Measurements from ENCODE around the gene SYT14.

Gene SYT14

GRCh38 chr1:210207597-210208450 lies 269.8 kb downstream of the SYT14 start:
- TF ChIP-seq EZH2 (optimal IDR thresholded peaks at IDR 0.05; ENCODE audit: low read depth, low read length) (no peak), EZH2phosphoT487 (IDR thresholded peaks at IDR 0.05; ENCODE audit: low read length) (no peak), CTCF (IDR thresholded peaks at IDR 0.05; ENCODE audit: low read length) (no peak)
- H3K27ac ChIP-seq (ENCODE audit: low read length) = no peak overlapping the region
- H4K20me1 ChIP-seq (ENCODE audit: insufficient read depth, low read length) = no peaks in the 10 kb centered on the region
- no peaks in the 10 kb centered on the region for H3K9me2 ChIP-seq (replicated peaks; ENCODE audit: insufficient read depth, low read length)
- H3K79me2 ChIP-seq (ENCODE audit: low read length) = no peaks in the 10 kb centered on the region
- no peak for DNase-seq
- no peaks in the 10 kb centered on the region for H3K9me3 ChIP-seq (replicated peaks; ENCODE audit: insufficient read depth, low read length)
- H3K4me1 ChIP-seq (ENCODE audit: low read length) = no peaks in the 10 kb centered on the region
- no peak overlapping the region for H3K9ac ChIP-seq (ENCODE audit: low read length)
- H3K36me3 ChIP-seq (replicated peaks; ENCODE audit: insufficient read depth, low read length) = no peaks in the 10 kb centered on the region
- H3F3A ChIP-seq (ENCODE audit: insufficient read depth, low read length) = no peaks in the 10 kb centered on the region
- H3K4me3 ChIP-seq (ENCODE audit: low read length) = no peak overlapping the region
- H2AFZ ChIP-seq (ENCODE audit: low read length) = no peak overlapping the region
- H3K4me2 ChIP-seq (ENCODE audit: low read depth, low read length) = no peak overlapping the region
- no peaks in the 10 kb centered on the region for H3K27me3 ChIP-seq (replicated peaks; ENCODE audit: insufficient read depth, low read length)

- H3K9me3 ChIP-seq (replicated peaks; ENCODE audit: insufficient read depth, low read length) = no peaks in the 10 kb centered on the region
- no peaks in the 10 kb centered on the region for H3K36me3 ChIP-seq (replicated peaks; ENCODE audit: insufficient read depth, low read length)
- H3K9me2 ChIP-seq (replicated peaks; ENCODE audit: insufficient read depth, low read length) = no peaks in the 10 kb centered on the region
- no peak for DNase-seq
- H3F3A ChIP-seq (ENCODE audit: insufficient read depth, low read length) = no peaks in the 10 kb centered on the region
- H3K4me3 ChIP-seq (ENCODE audit: low read length) = no peak overlapping the region
- H3K79me2 ChIP-seq (ENCODE audit: low read length) = no peaks in the 10 kb centered on the region
- H2AFZ ChIP-seq (ENCODE audit: low read length) = no peak overlapping the region
- no peak overlapping the region for H3K27ac ChIP-seq (ENCODE audit: low read length)
- H4K20me1 ChIP-seq (ENCODE audit: insufficient read depth, low read length) = no peaks in the 10 kb centered on the region
- H3K27me3 ChIP-seq (replicated peaks; ENCODE audit: insufficient read depth, low read length) = no peaks in the 10 kb centered on the region
- no peak overlapping the region for H3K4me2 ChIP-seq (ENCODE audit: low read depth, low read length)
- no peaks in the 10 kb centered on the region for H3K4me1 ChIP-seq (ENCODE audit: low read length)
- TF ChIP-seq CTCF (IDR thresholded peaks at IDR 0.05; ENCODE audit: low read length) = no peak
- no peak for TF ChIP-seq EZH2phosphoT487 (IDR thresholded peaks at IDR 0.05; ENCODE audit: low read length)
- no peak for TF ChIP-seq EZH2 (optimal IDR thresholded peaks at IDR 0.05; ENCODE audit: low read depth, low read length)
- H3K9ac ChIP-seq (ENCODE audit: low read length) = no peak overlapping the region
Measured at GRCh38 chr1:210213335-210213734, 275.3 kb downstream of the SYT14 start.

GRCh38 chr1:210214573-210215409 lies 276.8 kb downstream of the SYT14 start:
- H3K9me2 ChIP-seq (replicated peaks; ENCODE audit: insufficient read depth, low read length) = no peaks in the 10 kb centered on the region
- H3K4me3 ChIP-seq (ENCODE audit: low read length) = no peak overlapping the region
- no peaks in the 10 kb centered on the region for H3K79me2 ChIP-seq (ENCODE audit: low read length)
- no peaks in the 10 kb centered on the region for H4K20me1 ChIP-seq (ENCODE audit: insufficient read depth, low read length)
- H3K4me1 ChIP-seq (ENCODE audit: low read length) = no peaks in the 10 kb centered on the region
- H3K9ac ChIP-seq (ENCODE audit: low read length) = no peak overlapping the region
- no peaks in the 10 kb centered on the region for H3F3A ChIP-seq (ENCODE audit: insufficient read depth, low read length)
- TF ChIP-seq CTCF (IDR thresholded peaks at IDR 0.05; ENCODE audit: low read length) (no peak), EZH2phosphoT487 (IDR thresholded peaks at IDR 0.05; ENCODE audit: low read length) (no peak), EZH2 (optimal IDR thresholded peaks at IDR 0.05; ENCODE audit: low read depth, low read length) (no peak)
- no peak overlapping the region for H2AFZ ChIP-seq (ENCODE audit: low read length)
- no peaks in the 10 kb centered on the region for H3K27me3 ChIP-seq (replicated peaks; ENCODE audit: insufficient read depth, low read length)
- H3K36me3 ChIP-seq (replicated peaks; ENCODE audit: insufficient read depth, low read length) = no peaks in the 10 kb centered on the region
- DNase-seq = no peak
- H3K9me3 ChIP-seq (replicated peaks; ENCODE audit: insufficient read depth, low read length) = no peaks in the 10 kb centered on the region
- H3K4me2 ChIP-seq (ENCODE audit: low read depth, low read length) = no peak overlapping the region
- no peak overlapping the region for H3K27ac ChIP-seq (ENCODE audit: low read length)
